Vagina (tissue), 2 donors: ENCODE measurements around the gene ZNF827. TPM values are rescaled to one million over a fixed set of nuclear protein-coding genes. Genes with fewer than 3 reads are reported as not detected.

Experiments
- DNase-seq, 2 donors: peaks; one replicate each; pipeline ENCODE4 v3.0.0-alpha.2; 2017; ENCODE audit errors: extremely low spot score in 2 of 2
- H3K27ac ChIP-seq: fragments of 200-600 bp; sonication (generic); one replicate; pipeline ENCODE4 v1.5.1; 2019
- H3K27me3 ChIP-seq: fragments of 200-600 bp; sonication (generic); one replicate; pipeline ENCODE4 v1.5.1; 2019
- H3K36me3 ChIP-seq, 2 donors: fragments of 200-600 bp; sonication (generic); one replicate each; pipeline ENCODE4 v1.5.1; 2017 to 2019
- H3K4me1 ChIP-seq: fragments of 200-600 bp; sonication (generic); one replicate; pipeline ENCODE4 v1.5.1; 2019
- H3K4me3 ChIP-seq, 2 donors: fragments of 200-600 bp; sonication (generic); 1 replicate in 1 of 2; 2 replicates in 1 of 2; pipeline ENCODE4 v1.5.1; 2016 to 2019
- H3K9me3 ChIP-seq: fragments of 200-600 bp; sonication (generic); one replicate; pipeline ENCODE4 v1.5.1; 2019
- CTCF ChIP-seq, 3 experiments: fragments of 450-650 bp in 2 of 3; fragments of 200-600 bp in 1 of 3; sonication (generic) in 1 of 3; IDR thresholded peaks; one replicate each; pipeline ENCODE4 v1.5.1; 2017 to 2019; ENCODE audit warnings: antibody characterized with exemption in 3 of 3, mild to moderate bottlenecking in 2 of 3, moderate library complexity in 2 of 3
- POLR2A ChIP-seq, 2 donors: fragments of 450-650 bp; IDR thresholded peaks; one replicate each; pipeline ENCODE4 v1.6.1; 2017; ENCODE audit warnings: antibody characterized with exemption in 2 of 2, mild to moderate bottlenecking in 2 of 2, moderate library complexity in 2 of 2
- POLR2AphosphoS5 ChIP-seq, 2 donors: sonication (generic); formaldehyde crosslinking; IDR thresholded peaks; one replicate each; pipeline ENCODE4 v1.9.0; 2017; ENCODE audit warnings: antibody characterized with exemption in 2 of 2, mild to moderate bottlenecking in 2 of 2, low read depth in 1 of 2; ENCODE audit not compliant: insufficient read depth in 1 of 2
- intact Hi-C: fragments of 100-400 bp; cut with DNase I; formaldehyde crosslinking; loops from one replicate; pipeline ENCODE4 v1.15.1; 2023
- total RNA-seq: library from RNA; depleted of rRNA; stranded (reverse); fragments of >200 nt; gene quantifications from one replicate; pipeline ENCODE4 v1.2.3, GENCODE V29; 2016

ZNF827 gene
- total RNA-seq, 1 donor from 2014 or later: 19.2 TPM

GRCh38 chr4:145781351-145781750, 157.3 kb downstream of the ZNF827 start:
- Histone ChIP-seq H3K4me3 (no peak overlapping the region), H3K27ac (no peak overlapping the region), H3K27me3 (no peaks in the 10 kb centered on the region), H3K4me1 (no peaks in the 10 kb centered on the region), H3K9me3 (no peaks in the 10 kb centered on the region), H3K36me3 (no peaks in the 10 kb centered on the region)
- DNase-seq: no peak
- TF ChIP-seq CTCF (IDR thresholded peaks at IDR 0.05): no peak
- TF ChIP-seq POLR2AphosphoS5 (IDR thresholded peaks at IDR 0.05; ENCODE audit: insufficient read depth in 1 of 2, low read depth in 1 of 2): no peak
- TF ChIP-seq POLR2A (IDR thresholded peaks at IDR 0.05): no peak
- intact Hi-C loops: no loop called here

- Histone ChIP-seq H3K27ac (no peak overlapping the region), H3K27me3 (no peaks in the 10 kb centered on the region), H3K4me1 (no peaks in the 10 kb centered on the region), H3K36me3 (peaks cover 0 to 2% of the 10 kb centered on the region in 2 donors), H3K9me3 (no peaks in the 10 kb centered on the region), H3K4me3 (no peak overlapping the region)
- TF ChIP-seq POLR2A (IDR thresholded peaks at IDR 0.05): no peak
- no peak for TF ChIP-seq POLR2AphosphoS5 (IDR thresholded peaks at IDR 0.05; ENCODE audit: insufficient read depth in 1 of 2, low read depth in 1 of 2)
- no peak for TF ChIP-seq CTCF (IDR thresholded peaks at IDR 0.05)
- intact Hi-C loops: no loop called here
- no peak for DNase-seq
Observed at GRCh38 chr4:145779319-145779801, 159.3 kb downstream of the ZNF827 start.

- Histone ChIP-seq H3K27me3 (no peaks in the 10 kb centered on the region), H3K4me3 (no peak overlapping the region), H3K9me3 (no peaks in the 10 kb centered on the region), H3K4me1 (no peaks in the 10 kb centered on the region), H3K27ac (no peak overlapping the region), H3K36me3 (peaks cover 0 to 9% of the 10 kb centered on the region in 2 donors)
- intact Hi-C loops: no loop called here
- no peak for TF ChIP-seq CTCF (IDR thresholded peaks at IDR 0.05)
- TF ChIP-seq POLR2A (IDR thresholded peaks at IDR 0.05): no peak
- TF ChIP-seq POLR2AphosphoS5 (IDR thresholded peaks at IDR 0.05; ENCODE audit: insufficient read depth in 1 of 2, low read depth in 1 of 2): no peak
- DNase-seq: no peak
Observed at GRCh38 chr4:145776208-145776607, 162.4 kb downstream of the ZNF827 start.

- intact Hi-C loops: no loop called here
- H3K27me3 ChIP-seq: no peaks in the 10 kb centered on the region
- TF ChIP-seq CTCF (IDR thresholded peaks at IDR 0.05): no peak
- TF ChIP-seq POLR2AphosphoS5 (IDR thresholded peaks at IDR 0.05; ENCODE audit: insufficient read depth in 1 of 2, low read depth in 1 of 2): no peak
- no peak for TF ChIP-seq POLR2A (IDR thresholded peaks at IDR 0.05)
- no peaks in the 10 kb centered on the region for H3K9me3 ChIP-seq
- H3K36me3 ChIP-seq: peaks cover 0 to 9% of the 10 kb centered on the region in 2 donors
- no peak overlapping the region for H3K27ac ChIP-seq
- no peak for DNase-seq
- no peaks in the 10 kb centered on the region for H3K4me1 ChIP-seq
- no peak overlapping the region for H3K4me3 ChIP-seq
Observed at GRCh38 chr4:145775406-145775805, 163.2 kb downstream of the ZNF827 start.

GRCh38 chr4:145774473-145774872, 164.2 kb downstream of the ZNF827 start:
- Histone ChIP-seq H3K27me3 (no peaks in the 10 kb centered on the region), H3K4me3 (no peak overlapping the region), H3K27ac (no peak overlapping the region), H3K4me1 (no peaks in the 10 kb centered on the region), H3K36me3 (peaks cover 0 to 9% of the 10 kb centered on the region in 2 donors), H3K9me3 (no peaks in the 10 kb centered on the region)
- TF ChIP-seq POLR2A (IDR thresholded peaks at IDR 0.05) (no peak), CTCF (IDR thresholded peaks at IDR 0.05) (no peak)
- intact Hi-C loops: no loop called here
- no peak for DNase-seq
